B cell (primary cell): Measurements from ENCODE around the gene ZFP91. TPM values are rescaled to one million over a fixed set of nuclear protein-coding genes. Genes with fewer than 3 reads are reported as not detected.

Experiments
- ATAC-seq: fragments of 200-7000 bp; cut with Tn5 transposase; one replicate; pipeline ENCODE4 v1.10.0; 2021; ENCODE audit warnings: low read depth, mild to moderate bottlenecking, moderate number of reproducible peaks, moderate library complexity
- CTCF ChIA-PET: fragments of 350-600 bp; sonication (Branson Sonifier 250); formaldehyde crosslinking; loops from one replicate; lab custom pipeline; 2021; ENCODE audit warnings: antibody characterized with exemption, inconsistent platforms; lab: Charles Lee
- POLR2A ChIA-PET: fragments of 350-600 bp; sonication (Branson Sonifier 250); formaldehyde crosslinking; loops from one replicate; lab custom pipeline; 2021; ENCODE audit warnings: antibody characterized with exemption; lab: Charles Lee
- DNase-seq: peaks from one replicate; pipeline ENCODE4 v3.0.0; 2013
- H2AFZ ChIP-seq: 2 replicates; pipeline ENCODE4 v1.6.1; 2012; ENCODE audit warnings: mild to moderate bottlenecking, low read depth, low read length; ENCODE audit not compliant: insufficient read depth, poor library complexity, severe bottlenecking
- H3K27ac ChIP-seq, 2 donors: 1 replicate in 1 of 2; 2 replicates in 1 of 2; pipeline ENCODE4 v1.5.1; 2012 to 2013; ENCODE audit warnings: low read length in 2 of 2, mild to moderate bottlenecking in 2 of 2, moderate library complexity in 1 of 2
- H3K27me3 ChIP-seq, 4 experiments: fragments of 200-600 bp in 1 of 4; sonication (generic) in 1 of 4; replicated peaks in 1 of 4; 1 replicate in 2 of 4; 2 replicates in 2 of 4; pipeline versions ENCODE4 v1.6.1 to v1.7.0; 2013 to 2016; ENCODE audit warnings: low read length in 3 of 4, mild to moderate bottlenecking in 2 of 4, mixed read lengths in 1 of 4, moderate library complexity in 1 of 4; ENCODE audit not compliant: insufficient read depth in 4 of 4, control insufficient read depth in 3 of 4; ENCODE audit errors: control extremely low read depth in 1 of 4
- H3K36me3 ChIP-seq, 2 experiments: replicated peaks in 1 of 2; 1 replicate in 1 of 2; 2 replicates in 1 of 2; pipeline versions ENCODE4 v1.6.1 to v1.7.1; 2013; ENCODE audit warnings: low read length in 1 of 2; ENCODE audit not compliant: insufficient read depth in 2 of 2, control insufficient read depth in 1 of 2; ENCODE audit errors: control extremely low read depth in 1 of 2, extremely low read depth in 1 of 2
- H3K4me1 ChIP-seq, 2 donors: fragments of 200-600 bp in 1 of 2; sonication (generic) in 1 of 2; 1 replicate in 1 of 2; 2 replicates in 1 of 2; pipeline versions ENCODE4 v1.5.1 to v1.6.1; 2013 to 2017; ENCODE audit warnings: low read length in 2 of 2; ENCODE audit not compliant: control insufficient read depth in 2 of 2, insufficient read depth in 2 of 2
- H3K4me2 ChIP-seq: replicated peaks from 2 replicates; pipeline ENCODE3; 2012; ENCODE audit warnings: mild to moderate bottlenecking, low read depth, low read length; ENCODE audit not compliant: poor library complexity, severe bottlenecking
- H3K4me3 ChIP-seq, 5 experiments: fragments of 200-600 bp in 1 of 5; sonication (generic) in 1 of 5; 1 replicate in 3 of 5; 2 replicates in 2 of 5; pipeline versions ENCODE4 v1.5.1 to v1.7.0; 2011 to 2016; ENCODE audit warnings: low read length in 4 of 5, mild to moderate bottlenecking in 4 of 5, low read depth in 2 of 5, control low read depth in 1 of 5, moderate library complexity in 1 of 5; ENCODE audit not compliant: insufficient read depth in 1 of 5; ENCODE audit errors: control extremely low read depth in 1 of 5, extremely low read depth in 1 of 5
- H3K79me2 ChIP-seq: fragments of 200-600 bp; sonication (generic); one replicate; pipeline ENCODE4 v1.6.0; 2016; ENCODE audit warnings: low read length; ENCODE audit not compliant: control insufficient read depth, insufficient read depth
- H3K9ac ChIP-seq: fragments of 200-600 bp; sonication (generic); 2 replicates; pipeline ENCODE4 v1.6.1; 2017; ENCODE audit warnings: mild to moderate bottlenecking, low read length, moderate library complexity
- H3K9me3 ChIP-seq, 3 donors: one replicate each; pipeline versions ENCODE4 v1.6.1 to v1.7.1; 2013; ENCODE audit warnings: low read length in 2 of 3; ENCODE audit not compliant: control insufficient read depth in 2 of 3, insufficient read depth in 1 of 3; ENCODE audit errors: control extremely low read depth in 1 of 3
- H4K20me1 ChIP-seq: 2 replicates; pipeline ENCODE4 v1.6.0; 2012; ENCODE audit warnings: mild to moderate bottlenecking, low read length; ENCODE audit not compliant: insufficient read depth, control insufficient read depth, poor library complexity, severe bottlenecking
- H3K27ac Mint-ChIP-seq: one replicate; pipeline ENCODE4 v1.8.0; 2021; ENCODE audit warnings: mixed read lengths
- H3K27me3 Mint-ChIP-seq: one replicate; pipeline ENCODE4 v1.8.0; 2021; ENCODE audit warnings: mixed read lengths
- H3K4me1 Mint-ChIP-seq: one replicate; pipeline ENCODE4 v1.8.0; 2021; ENCODE audit warnings: mixed read lengths
- H3K4me3 Mint-ChIP-seq: one replicate; pipeline ENCODE4 v1.8.0; 2021; ENCODE audit warnings: mixed read lengths
- H3K9me3 Mint-ChIP-seq: one replicate; pipeline ENCODE4 v1.8.0; 2022; ENCODE audit warnings: mixed read lengths; ENCODE audit not compliant: insufficient read depth
- EZH2 ChIP-seq: IDR thresholded peaks from 2 replicates; pipeline ENCODE4 v1.6.1; 2012; ENCODE audit warnings: borderline replicate concordance, low read depth, mild to moderate bottlenecking, moderate library complexity, low read length; ENCODE audit not compliant: insufficient read depth, poor library complexity, severe bottlenecking
- WGBS: methylation state at CpG from one replicate; pipeline ENCODE4 v1.1.5; 2013; ENCODE audit warnings: missing lambda C conversion rate; ENCODE audit not compliant: insufficient coverage; 5-methylcytosine and 5-hydroxymethylcytosine counted together
- intact Hi-C: fragments of 100-400 bp; cut with micrococcal nuclease; formaldehyde crosslinking; loops from one replicate; pipeline ENCODE4 v1.10.0; 2022
- polyA plus RNA-seq: library from polyadenylated mRNA; depleted of rRNA; stranded (reverse); fragments of >200 nt; gene quantifications from 2 replicates; pipeline ENCODE4 v1.2.3, GENCODE V29; 2012
- total RNA-seq, 2 donors: library from RNA; stranded (reverse); fragments of 120-200 nt in 1 of 2; gene quantifications; 1 replicate in 1 of 2; 2 replicates in 1 of 2; pipeline versions ENCODE4 v1.2.3 to v1.2.4, GENCODE V29; 2013 to 2022
- TF ChIP-seq, protein P1 (sequence below): fragments of 200-600 bp; IDR thresholded peaks from one replicate; pipeline ENCODE4 v1.8.0; 2022; ENCODE audit warnings: antibody characterized with exemption, mild to moderate bottlenecking

ZFP91 gene
- total and polyA plus RNA-seq, 2 donors (not counting 1 experiment from before 2014, with no cell fraction given), result 14.4 to 51.2 TPM

DNA sequence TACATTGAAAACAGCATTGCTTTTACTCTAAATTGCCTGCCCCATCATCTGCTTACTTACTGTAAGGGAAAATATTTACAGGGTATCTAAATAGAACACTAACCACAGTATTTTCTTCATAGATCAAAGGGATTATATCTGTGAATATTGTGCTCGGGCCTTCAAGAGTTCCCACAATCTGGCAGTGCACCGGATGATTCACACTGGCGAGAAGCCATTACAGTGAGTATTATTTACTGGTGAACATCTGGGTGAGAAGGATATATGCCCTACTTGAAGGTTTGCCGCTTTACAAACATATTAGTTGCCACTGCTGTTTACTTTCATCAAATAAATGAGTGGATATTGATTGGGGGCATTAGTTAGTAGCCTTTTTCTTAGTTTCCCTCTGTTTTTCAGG, 37.7 kb downstream of the ZFP91 start:
- no peak overlapping the region for H3K9ac ChIP-seq
- TF ChIP-seq EZH2, result no peak
- TF ChIP-seq, protein P1, sequence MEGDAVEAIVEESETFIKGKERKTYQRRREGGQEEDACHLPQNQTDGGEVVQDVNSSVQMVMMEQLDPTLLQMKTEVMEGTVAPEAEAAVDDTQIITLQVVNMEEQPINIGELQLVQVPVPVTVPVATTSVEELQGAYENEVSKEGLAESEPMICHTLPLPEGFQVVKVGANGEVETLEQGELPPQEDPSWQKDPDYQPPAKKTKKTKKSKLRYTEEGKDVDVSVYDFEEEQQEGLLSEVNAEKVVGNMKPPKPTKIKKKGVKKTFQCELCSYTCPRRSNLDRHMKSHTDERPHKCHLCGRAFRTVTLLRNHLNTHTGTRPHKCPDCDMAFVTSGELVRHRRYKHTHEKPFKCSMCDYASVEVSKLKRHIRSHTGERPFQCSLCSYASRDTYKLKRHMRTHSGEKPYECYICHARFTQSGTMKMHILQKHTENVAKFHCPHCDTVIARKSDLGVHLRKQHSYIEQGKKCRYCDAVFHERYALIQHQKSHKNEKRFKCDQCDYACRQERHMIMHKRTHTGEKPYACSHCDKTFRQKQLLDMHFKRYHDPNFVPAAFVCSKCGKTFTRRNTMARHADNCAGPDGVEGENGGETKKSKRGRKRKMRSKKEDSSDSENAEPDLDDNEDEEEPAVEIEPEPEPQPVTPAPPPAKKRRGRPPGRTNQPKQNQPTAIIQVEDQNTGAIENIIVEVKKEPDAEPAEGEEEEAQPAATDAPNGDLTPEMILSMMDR, result no peak
- H3K36me3 ChIP-seq, result peaks cover 13 to 91% of the 10 kb centered on the region in 2 experiments
- H2AFZ ChIP-seq, result no peak overlapping the region
- DNase-seq (no peak), ATAC-seq (no peak)
- H3K79me2 ChIP-seq, result no peaks in the 10 kb centered on the region
- H3K9me3 Mint-ChIP-seq, result no peaks in the 10 kb centered on the region
- no peak overlapping the region for H3K4me3 Mint-ChIP-seq
- POLR2A ChIA-PET, result no interaction called here
- H3K4me3 ChIP-seq, result no peak overlapping the region
- no peaks in the 10 kb centered on the region for H3K27me3 ChIP-seq
- intact Hi-C loops, result no loop called here
- no peaks in the 10 kb centered on the region for H3K4me1 ChIP-seq
- H3K4me2 ChIP-seq, result no peak overlapping the region
- CTCF ChIA-PET, result interaction anchor here (3.9 kb wide), 1 partner anchor 49 kb away, joined by 21 read pairs; no protein-coding TSS in a partner anchor
- H3K9me3 ChIP-seq, result no peaks in the 10 kb centered on the region
- no peak overlapping the region for H3K27ac Mint-ChIP-seq
- no peaks in the 10 kb centered on the region for H4K20me1 ChIP-seq
- no CpG with 5 or more reads among the region's 4 CpGs for WGBS
- no peak overlapping the region for H3K27ac ChIP-seq
- no peaks in the 10 kb centered on the region for H3K4me1 Mint-ChIP-seq
- H3K27me3 Mint-ChIP-seq, result no peaks in the 10 kb centered on the region

DNA sequence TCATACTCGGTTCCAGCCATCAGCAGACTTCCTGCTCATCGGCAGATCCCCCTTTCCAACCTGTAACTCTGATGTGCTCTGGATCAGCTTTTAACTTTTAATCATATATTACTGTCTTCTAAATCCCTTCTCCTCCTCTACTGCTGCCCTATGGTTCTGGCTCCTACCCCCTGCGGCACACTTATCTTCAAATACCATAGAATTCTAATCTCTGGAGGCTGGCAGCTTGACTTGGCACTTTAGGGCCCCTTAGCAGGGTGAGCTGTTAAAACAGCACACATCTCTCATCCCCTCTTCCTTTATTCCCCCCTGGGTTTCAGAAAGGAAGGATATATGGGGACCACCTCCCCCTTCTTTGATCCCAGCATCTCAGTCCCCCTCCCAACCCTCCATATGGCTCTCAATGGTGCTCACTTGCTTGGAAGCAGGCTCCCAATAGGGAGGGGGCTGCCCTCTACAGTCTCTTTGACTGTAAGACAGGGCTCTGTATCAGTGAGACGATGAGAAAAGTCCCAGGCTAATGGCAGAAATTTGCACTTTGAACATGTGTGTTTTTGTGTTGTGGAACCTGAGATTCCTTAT, 39.2 kb downstream of the ZFP91 start:
- Histone ChIP-seq H3K4me3 (no peak overlapping the region), H2AFZ (no peak overlapping the region), H3K79me2 (no peaks in the 10 kb centered on the region), H3K27ac (no peak overlapping the region), H3K27me3 (no peaks in the 10 kb centered on the region), H3K4me2 (no peak overlapping the region), H4K20me1 (no peaks in the 10 kb centered on the region), H3K9ac (no peak overlapping the region), H3K36me3 (peaks cover 6 to 91% of the 10 kb centered on the region in 2 experiments), H3K4me1 (no peaks in the 10 kb centered on the region), H3K9me3 (no peaks in the 10 kb centered on the region)
- ATAC-seq (peak; percentile 28), DNase-seq (no peak)
- H3K27ac Mint-ChIP-seq, result peak overlapping the region; percentile 47
- WGBS, result 94% methylated on average over 4 of the region's 4 CpGs
- intact Hi-C loops, result loop anchor here (2.0 kb wide), 1 partner anchor 49 kb away; no protein-coding TSS in a partner anchor
- H3K9me3 Mint-ChIP-seq, result no peaks in the 10 kb centered on the region
- no peaks in the 10 kb centered on the region for H3K27me3 Mint-ChIP-seq
- no peak overlapping the region for H3K4me3 Mint-ChIP-seq
- H3K4me1 Mint-ChIP-seq, result no peaks in the 10 kb centered on the region
- ChIA-PET POLR2A (no interaction called here), CTCF (interaction anchor here (0.8 to 3.9 kb wide), 6 partner anchors 9 to 100 kb away, joined by 3 to 21 read pairs (median 5); no protein-coding TSS in a partner anchor)
- no peak for TF ChIP-seq EZH2
- TF ChIP-seq, protein P1, result peak; percentile 22
